ENCODE results near the gene WWC2. TPM values are rescaled to one million over a fixed set of nuclear protein-coding genes. Genes with fewer than 3 reads are reported as not detected.

Gene WWC2
- total and polyA plus RNA-seq, 3 experiments from 2014 or later = 0.80 to 1.7 (median 0.85) TPM

- Histone ChIP-seq H3K36me3 (ENCODE audit: insufficient read depth, low read length) (no peaks in the 10 kb centered on the region), H3K27me3 (ENCODE audit: insufficient read depth, low read length, poor library complexity, severe bottlenecking) (no peaks in the 10 kb centered on the region), H3K27ac (ENCODE audit: low read depth, low read length) (no peak overlapping the region), H3K4me3 (ENCODE audit: low read length) (no peak overlapping the region), H3K9me3 (ENCODE audit: low read length) (no peaks in the 10 kb centered on the region), H3K4me1 (ENCODE audit: insufficient read depth, low read length) (peaks cover 5% of the 10 kb centered on the region)
- ChIA-PET POLR2A (no interaction called here), CTCF (interaction anchor here (1.2 to 4.2 kb wide), 6 partner anchors 11 to 344 kb away, joined by 4 to 27 read pairs (median 10); no protein-coding TSS in a partner anchor)
- Mint-ChIP-seq H3K9me3 (no peaks in the 10 kb centered on the region), H3K27me3 (peaks cover 5 to 35% of the 10 kb centered on the region in 2 donors), H3K4me1 (peaks cover 5 to 7% (median 6%) of the 10 kb centered on the region in 3 donors), H3K27ac (peak overlapping the region in 6 of 8 donors; percentile 45 to 87 (median 76)), H3K4me3 (no peak overlapping the region), H3K36me3 (no peaks in the 10 kb centered on the region)
- peak; percentile 33 to 65 (median 53) for DNase-seq
These were observed 163.1 kb downstream of the WWC2 start for GRCh38 chr4:183261953-183262775.

GRCh38 chr4:183262776-183263100, 163.7 kb downstream of the WWC2 start:
- no peaks in the 10 kb centered on the region for H3K9me3 ChIP-seq (ENCODE audit: low read length)
- no peak overlapping the region for H3K27ac Mint-ChIP-seq
- H3K4me1 ChIP-seq (ENCODE audit: insufficient read depth, low read length) = peaks cover 5% of the 10 kb centered on the region
- no peaks in the 10 kb centered on the region for H3K27me3 ChIP-seq (ENCODE audit: insufficient read depth, low read length, poor library complexity, severe bottlenecking)
- no peaks in the 10 kb centered on the region for H3K9me3 Mint-ChIP-seq
- H3K27me3 Mint-ChIP-seq = peaks cover 2 to 30% of the 10 kb centered on the region in 2 donors
- no peak overlapping the region for H3K4me3 Mint-ChIP-seq
- peaks cover 5 to 7% (median 6%) of the 10 kb centered on the region in 3 donors for H3K4me1 Mint-ChIP-seq
- POLR2A ChIA-PET = no interaction called here
- H3K36me3 ChIP-seq (ENCODE audit: insufficient read depth, low read length) = no peaks in the 10 kb centered on the region
- DNase-seq = no peak
- no peak overlapping the region for H3K4me3 ChIP-seq (ENCODE audit: low read length)
- no peaks in the 10 kb centered on the region for H3K36me3 Mint-ChIP-seq
- H3K27ac ChIP-seq (ENCODE audit: low read depth, low read length) = no peak overlapping the region
- CTCF ChIA-PET = interaction anchor here (1.7 to 4.2 kb wide), 4 partner anchors 11 to 324 kb away, joined by 5 to 27 read pairs (median 16); no protein-coding TSS in a partner anchor

- ChIA-PET CTCF (interaction anchor here (2.9 to 4.2 kb wide), 3 partner anchors 12 to 325 kb away, joined by 16 to 27 read pairs (median 16); no protein-coding TSS in a partner anchor), POLR2A (no interaction called here)
- Mint-ChIP-seq H3K27ac (peak overlapping the region in 1 of 8 donors; percentile 62), H3K4me3 (no peak overlapping the region), H3K4me1 (peaks cover 5 to 7% (median 6%) of the 10 kb centered on the region in 3 donors), H3K36me3 (no peaks in the 10 kb centered on the region), H3K27me3 (peaks cover 2 to 27% of the 10 kb centered on the region in 2 donors), H3K9me3 (no peaks in the 10 kb centered on the region)
- H3K27ac ChIP-seq (ENCODE audit: low read depth, low read length) = no peak overlapping the region
- DNase-seq = no peak
- H3K9me3 ChIP-seq (ENCODE audit: low read length) = no peaks in the 10 kb centered on the region
- no peaks in the 10 kb centered on the region for H3K27me3 ChIP-seq (ENCODE audit: insufficient read depth, low read length, poor library complexity, severe bottlenecking)
- H3K36me3 ChIP-seq (ENCODE audit: insufficient read depth, low read length) = no peaks in the 10 kb centered on the region
- H3K4me1 ChIP-seq (ENCODE audit: insufficient read depth, low read length) = peaks cover 5% of the 10 kb centered on the region
- H3K4me3 ChIP-seq (ENCODE audit: low read length) = no peak overlapping the region
These were observed 164.8 kb downstream of the WWC2 start for GRCh38 chr4:183263787-183264386.

- Histone ChIP-seq H3K9me3 (ENCODE audit: low read length) (no peaks in the 10 kb centered on the region), H3K4me1 (ENCODE audit: insufficient read depth, low read length) (peaks cover 5% of the 10 kb centered on the region), H3K27me3 (ENCODE audit: insufficient read depth, low read length, poor library complexity, severe bottlenecking) (no peaks in the 10 kb centered on the region), H3K27ac (ENCODE audit: low read depth, low read length) (no peak overlapping the region), H3K36me3 (ENCODE audit: insufficient read depth, low read length) (no peaks in the 10 kb centered on the region), H3K4me3 (ENCODE audit: low read length) (no peak overlapping the region)
- Mint-ChIP-seq H3K4me3 (no peak overlapping the region), H3K9me3 (no peaks in the 10 kb centered on the region), H3K36me3 (no peaks in the 10 kb centered on the region), H3K27ac (no peak overlapping the region), H3K4me1 (peaks cover 5 to 7% (median 6%) of the 10 kb centered on the region in 3 donors), H3K27me3 (peaks cover 2 to 26% of the 10 kb centered on the region in 2 donors)
- DNase-seq = no peak
- CTCF ChIA-PET = interaction anchor here (3.6 to 4.2 kb wide), 2 partner anchors 13 to 326 kb away, joined by 16 to 27 read pairs; no protein-coding TSS in a partner anchor
- POLR2A ChIA-PET = no interaction called here
These were observed 165.6 kb downstream of the WWC2 start for GRCh38 chr4:183264614-183265013.

- Mint-ChIP-seq H3K36me3 (no peaks in the 10 kb centered on the region), H3K4me3 (no peak overlapping the region), H3K27ac (no peak overlapping the region), H3K4me1 (peaks cover 5 to 7% (median 6%) of the 10 kb centered on the region in 3 donors), H3K9me3 (no peaks in the 10 kb centered on the region), H3K27me3 (peaks cover 2 to 14% of the 10 kb centered on the region in 2 donors)
- H3K36me3 ChIP-seq (ENCODE audit: insufficient read depth, low read length) = no peaks in the 10 kb centered on the region
- H3K4me3 ChIP-seq (ENCODE audit: low read length) = no peak overlapping the region
- no peak overlapping the region for H3K27ac ChIP-seq (ENCODE audit: low read depth, low read length)
- no peaks in the 10 kb centered on the region for H3K27me3 ChIP-seq (ENCODE audit: insufficient read depth, low read length, poor library complexity, severe bottlenecking)
- DNase-seq = no peak
- CTCF ChIA-PET = no interaction called here
- no peaks in the 10 kb centered on the region for H3K9me3 ChIP-seq (ENCODE audit: low read length)
- POLR2A ChIA-PET = no interaction called here
- H3K4me1 ChIP-seq (ENCODE audit: insufficient read depth, low read length) = peaks cover 5% of the 10 kb centered on the region
These were observed 167.3 kb downstream of the WWC2 start for GRCh38 chr4:183266371-183266770.

- Mint-ChIP-seq H3K27ac (no peak overlapping the region), H3K4me1 (no peaks in the 10 kb centered on the region), H3K36me3 (no peaks in the 10 kb centered on the region), H3K9me3 (no peaks in the 10 kb centered on the region), H3K27me3 (peaks cover 2 to 14% of the 10 kb centered on the region in 2 donors), H3K4me3 (no peak overlapping the region)
- no peaks in the 10 kb centered on the region for H3K36me3 ChIP-seq (ENCODE audit: insufficient read depth, low read length)
- CTCF ChIA-PET = no interaction called here
- H3K27ac ChIP-seq (ENCODE audit: low read depth, low read length) = no peak overlapping the region
- DNase-seq = no peak
- no peaks in the 10 kb centered on the region for H3K4me1 ChIP-seq (ENCODE audit: insufficient read depth, low read length)
- H3K4me3 ChIP-seq (ENCODE audit: low read length) = no peak overlapping the region
- no peaks in the 10 kb centered on the region for H3K27me3 ChIP-seq (ENCODE audit: insufficient read depth, low read length, poor library complexity, severe bottlenecking)
- POLR2A ChIA-PET = no interaction called here
- no peaks in the 10 kb centered on the region for H3K9me3 ChIP-seq (ENCODE audit: low read length)
These were observed 169.5 kb downstream of the WWC2 start for GRCh38 chr4:183268556-183268955.

DNA sequence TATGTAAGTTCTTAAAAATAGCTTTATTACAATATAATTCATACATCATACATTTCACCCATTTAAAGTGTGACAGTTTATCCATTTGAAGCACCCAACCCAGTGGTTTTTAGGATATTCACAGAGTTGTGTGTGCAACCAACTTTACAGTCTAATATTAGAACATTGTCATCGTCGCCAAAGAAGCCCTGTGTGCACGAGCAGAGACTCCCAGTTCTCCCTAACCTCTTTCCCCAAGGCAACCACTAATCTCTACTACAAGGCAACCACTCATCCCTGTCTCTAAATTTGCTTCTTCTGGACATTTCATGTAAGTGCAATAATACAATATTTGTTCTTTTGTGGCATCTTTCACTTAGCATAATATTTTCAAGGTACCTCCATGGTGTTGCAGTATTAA, 173.3 kb downstream of the WWC2 start:
- Histone ChIP-seq H3K4me3 (ENCODE audit: low read length) (no peak overlapping the region), H3K4me1 (ENCODE audit: insufficient read depth, low read length) (no peaks in the 10 kb centered on the region), H3K27ac (ENCODE audit: low read depth, low read length) (no peak overlapping the region), H3K27me3 (ENCODE audit: insufficient read depth, low read length, poor library complexity, severe bottlenecking) (no peaks in the 10 kb centered on the region), H3K9me3 (ENCODE audit: low read length) (no peaks in the 10 kb centered on the region), H3K36me3 (ENCODE audit: insufficient read depth, low read length) (peaks cover 4% of the 10 kb centered on the region)
- peaks cover 15 to 28% (median 22%) of the 10 kb centered on the region in 5 donors for H3K9me3 Mint-ChIP-seq
- no peak overlapping the region for H3K4me3 Mint-ChIP-seq
- no peaks in the 10 kb centered on the region for H3K4me1 Mint-ChIP-seq
- H3K27me3 Mint-ChIP-seq = peaks cover 0 to 3% of the 10 kb centered on the region in 2 donors
- H3K36me3 Mint-ChIP-seq = peaks cover 2 to 26% (median 4%) of the 10 kb centered on the region in 3 donors
- ChIA-PET POLR2A (no interaction called here), CTCF (no interaction called here)
- DNase-seq = no peak
- no peak overlapping the region for H3K27ac Mint-ChIP-seq

- Histone ChIP-seq H3K4me3 (ENCODE audit: low read length) (no peak overlapping the region), H3K9me3 (ENCODE audit: low read length) (no peaks in the 10 kb centered on the region), H3K27me3 (ENCODE audit: insufficient read depth, low read length, poor library complexity, severe bottlenecking) (no peaks in the 10 kb centered on the region), H3K36me3 (ENCODE audit: insufficient read depth, low read length) (peaks cover 4% of the 10 kb centered on the region), H3K27ac (ENCODE audit: low read depth, low read length) (no peak overlapping the region), H3K4me1 (ENCODE audit: insufficient read depth, low read length) (no peaks in the 10 kb centered on the region)
- DNase-seq = no peak
- Mint-ChIP-seq H3K27me3 (peaks cover 0 to 13% of the 10 kb centered on the region in 2 donors), H3K4me3 (no peak overlapping the region), H3K4me1 (no peaks in the 10 kb centered on the region), H3K27ac (no peak overlapping the region), H3K36me3 (peaks cover 2 to 32% (median 4%) of the 10 kb centered on the region in 3 donors), H3K9me3 (peaks cover 15 to 28% (median 22%) of the 10 kb centered on the region in 5 donors)
- ChIA-PET CTCF (no interaction called here), POLR2A (no interaction called here)
These were observed 177.0 kb downstream of the WWC2 start for GRCh38 chr4:183276106-183276505.

Data from CD8-positive, alpha-beta memory T cell (primary cell).